LNCaP clone FGC (cell line): Measurements from ENCODE around the gene GYPE.
"Not testable (repeated sequence)": the region's sequence is repeated elsewhere in the genome, so short reads cannot be mapped to it uniquely, and the experiment has no call there.

Source experiments
- DNase-seq: peaks from one replicate; pipeline ENCODE4 v3.0.0-alpha.2; 2011; ENCODE audit warnings: low read depth
- H3K4me3 ChIP-seq: 2 replicates; pipeline ENCODE4 v1.5.1; 2011; ENCODE audit warnings: mild to moderate bottlenecking, low read depth, low read length, control low read depth
- TF ChIP-seq, protein P1 (sequence below): IDR thresholded peaks from 2 replicates; pipeline ENCODE4 v1.5.1; 2012; ENCODE audit warnings: mild to moderate bottlenecking; ENCODE audit not compliant: control insufficient read depth, insufficient read depth; ENCODE audit errors: extremely low read depth

The GYPE gene

DNA sequence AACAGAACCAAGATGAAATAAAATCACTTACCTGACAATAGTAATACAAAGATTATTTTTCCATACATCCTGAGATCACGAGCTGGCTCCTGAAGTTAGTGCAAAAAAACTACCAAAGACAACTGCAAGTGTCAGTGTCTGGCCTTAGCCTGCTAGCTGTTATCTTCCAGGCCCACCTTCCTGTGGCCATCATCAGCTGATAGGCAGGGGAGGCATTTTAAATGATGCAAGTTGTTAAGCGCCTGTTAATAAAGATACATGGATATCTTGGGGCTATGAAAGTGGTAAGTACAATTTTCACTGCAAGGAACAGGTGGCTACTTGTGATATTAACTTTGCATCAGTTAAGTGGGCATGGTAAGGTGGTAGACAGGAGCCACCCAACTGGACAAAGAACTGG lies at the start of gene GYPE:
Gene GYPE (minus strand): TSS at position 120 of the 400 bp plus-strand sequence. CDS start 52 bp downstream, at position 68.
- H3K4me3 ChIP-seq, DNase-seq: not testable (repeated sequence)

DNA sequence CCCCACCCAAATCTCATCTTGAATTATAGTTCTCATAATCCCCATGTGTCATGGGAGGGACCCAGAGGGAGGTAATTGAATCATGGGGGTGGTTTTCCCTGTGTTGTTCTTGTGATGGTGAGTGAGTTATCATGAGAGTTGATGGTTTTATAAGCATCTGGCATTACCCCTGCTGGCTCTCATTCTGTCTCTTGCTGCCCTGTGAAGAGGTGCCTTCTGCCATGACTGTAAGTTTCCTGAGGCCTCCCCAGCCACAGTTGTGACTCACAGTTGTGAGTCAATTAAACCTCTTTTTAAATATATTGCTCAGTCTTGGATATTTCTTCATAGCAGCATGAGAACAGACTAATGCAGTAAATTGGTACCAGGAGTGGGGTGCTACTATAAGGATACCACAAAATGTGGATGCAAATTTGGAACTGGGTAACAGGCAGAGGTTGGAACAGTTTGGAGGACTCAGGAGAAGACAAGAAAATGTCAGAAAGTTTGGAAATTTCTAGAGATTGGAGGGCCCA lies 46.2 kb upstream of the GYPE start:
- not testable (repeated sequence) for DNase-seq, H3K4me3 ChIP-seq

- H3K4me3 ChIP-seq, DNase-seq: not testable (repeated sequence)
Measured at GRCh38 chr4:143950967-143951366, 45.6 kb upstream of the GYPE start.

- not testable (repeated sequence) for H3K4me3 ChIP-seq, DNase-seq
Measured at GRCh38 chr4:143950185-143950584, 44.8 kb upstream of the GYPE start.

DNA sequence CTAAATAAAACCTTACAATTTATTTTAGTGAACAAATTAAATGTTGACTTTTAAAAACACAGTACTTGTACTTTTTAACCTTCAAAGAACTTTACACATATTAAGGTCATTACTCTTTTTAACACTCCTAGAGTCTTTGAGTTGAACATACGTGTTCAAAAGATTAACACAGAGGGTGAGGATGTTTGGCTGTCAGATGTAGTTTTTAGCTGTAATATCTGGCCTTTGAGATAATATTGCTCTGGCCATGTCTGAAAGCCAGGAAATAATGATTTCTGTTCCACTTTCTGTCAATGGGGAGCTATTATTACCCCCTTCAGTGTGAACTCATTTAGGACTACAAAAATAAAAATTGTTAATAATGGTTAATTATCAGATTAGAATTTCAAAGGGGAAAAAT lies 42.1 kb upstream of the GYPE start:
- not testable (repeated sequence) for H3K4me3 ChIP-seq, DNase-seq

GRCh38 chr4:143940708-143941107 lies 35.3 kb upstream of the GYPE start:
- not testable (repeated sequence) for H3K4me3 ChIP-seq, DNase-seq

- TF ChIP-seq, protein P1, sequence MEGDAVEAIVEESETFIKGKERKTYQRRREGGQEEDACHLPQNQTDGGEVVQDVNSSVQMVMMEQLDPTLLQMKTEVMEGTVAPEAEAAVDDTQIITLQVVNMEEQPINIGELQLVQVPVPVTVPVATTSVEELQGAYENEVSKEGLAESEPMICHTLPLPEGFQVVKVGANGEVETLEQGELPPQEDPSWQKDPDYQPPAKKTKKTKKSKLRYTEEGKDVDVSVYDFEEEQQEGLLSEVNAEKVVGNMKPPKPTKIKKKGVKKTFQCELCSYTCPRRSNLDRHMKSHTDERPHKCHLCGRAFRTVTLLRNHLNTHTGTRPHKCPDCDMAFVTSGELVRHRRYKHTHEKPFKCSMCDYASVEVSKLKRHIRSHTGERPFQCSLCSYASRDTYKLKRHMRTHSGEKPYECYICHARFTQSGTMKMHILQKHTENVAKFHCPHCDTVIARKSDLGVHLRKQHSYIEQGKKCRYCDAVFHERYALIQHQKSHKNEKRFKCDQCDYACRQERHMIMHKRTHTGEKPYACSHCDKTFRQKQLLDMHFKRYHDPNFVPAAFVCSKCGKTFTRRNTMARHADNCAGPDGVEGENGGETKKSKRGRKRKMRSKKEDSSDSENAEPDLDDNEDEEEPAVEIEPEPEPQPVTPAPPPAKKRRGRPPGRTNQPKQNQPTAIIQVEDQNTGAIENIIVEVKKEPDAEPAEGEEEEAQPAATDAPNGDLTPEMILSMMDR = no peak
- H3K4me3 ChIP-seq = no peak overlapping the region
- DNase-seq = no peak
Measured at GRCh38 chr4:143939528-143939927, 34.2 kb upstream of the GYPE start.

- H3K4me3 ChIP-seq, DNase-seq: not testable (repeated sequence)
Measured at GRCh38 chr4:143938890-143939289, 33.5 kb upstream of the GYPE start.

DNA sequence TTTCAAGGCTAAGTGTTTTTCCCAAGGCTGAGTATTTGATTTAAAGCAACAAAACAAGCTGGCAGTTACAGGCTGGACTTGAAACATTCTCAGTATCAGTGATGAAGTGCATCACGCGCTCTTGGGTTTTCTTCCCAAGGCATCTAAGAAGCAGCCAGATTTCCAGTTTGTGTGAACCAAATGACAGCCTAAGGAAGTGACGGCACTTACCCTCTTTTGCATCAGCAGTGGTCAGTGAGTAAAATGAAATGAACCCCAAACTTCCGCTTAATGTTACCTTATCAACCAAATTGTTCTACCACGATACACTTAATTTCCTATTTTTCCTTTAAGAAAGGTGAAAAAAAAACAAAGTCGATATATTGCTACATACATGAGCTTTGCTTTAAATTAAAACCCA lies 15.8 kb upstream of the GYPE start:
- TF ChIP-seq, protein P1 = no peak

GRCh38 chr4:143916485-143916884 lies 11.1 kb upstream of the GYPE start:
- not testable (repeated sequence) for H3K4me3 ChIP-seq, DNase-seq

More for the DNA sequence above, 15.8 kb upstream of the GYPE start:
- DNase-seq = no peak
- H3K4me3 ChIP-seq = no peak overlapping the region

DNA sequence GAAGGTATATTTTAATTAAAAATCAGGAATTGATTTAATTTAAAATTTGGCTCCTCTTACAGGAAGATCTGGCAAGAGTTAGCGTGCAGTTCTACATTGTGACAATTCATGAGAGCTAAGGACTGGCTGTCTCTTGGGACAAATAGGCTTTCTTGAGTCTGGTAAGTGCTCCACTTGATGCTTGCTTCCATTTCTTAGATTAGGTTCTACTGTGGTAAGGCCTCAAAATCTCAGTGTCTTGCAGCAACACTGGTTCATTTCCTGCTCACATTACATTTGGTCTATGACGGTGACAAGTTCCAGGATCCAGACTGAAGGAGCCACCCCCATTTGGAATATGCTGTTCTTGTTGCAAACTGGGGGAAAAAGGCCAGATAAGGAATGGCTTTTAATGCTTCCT lies 7.1 kb upstream of the GYPE start:
- DNase-seq, H3K4me3 ChIP-seq: not testable (repeated sequence)

DNA sequence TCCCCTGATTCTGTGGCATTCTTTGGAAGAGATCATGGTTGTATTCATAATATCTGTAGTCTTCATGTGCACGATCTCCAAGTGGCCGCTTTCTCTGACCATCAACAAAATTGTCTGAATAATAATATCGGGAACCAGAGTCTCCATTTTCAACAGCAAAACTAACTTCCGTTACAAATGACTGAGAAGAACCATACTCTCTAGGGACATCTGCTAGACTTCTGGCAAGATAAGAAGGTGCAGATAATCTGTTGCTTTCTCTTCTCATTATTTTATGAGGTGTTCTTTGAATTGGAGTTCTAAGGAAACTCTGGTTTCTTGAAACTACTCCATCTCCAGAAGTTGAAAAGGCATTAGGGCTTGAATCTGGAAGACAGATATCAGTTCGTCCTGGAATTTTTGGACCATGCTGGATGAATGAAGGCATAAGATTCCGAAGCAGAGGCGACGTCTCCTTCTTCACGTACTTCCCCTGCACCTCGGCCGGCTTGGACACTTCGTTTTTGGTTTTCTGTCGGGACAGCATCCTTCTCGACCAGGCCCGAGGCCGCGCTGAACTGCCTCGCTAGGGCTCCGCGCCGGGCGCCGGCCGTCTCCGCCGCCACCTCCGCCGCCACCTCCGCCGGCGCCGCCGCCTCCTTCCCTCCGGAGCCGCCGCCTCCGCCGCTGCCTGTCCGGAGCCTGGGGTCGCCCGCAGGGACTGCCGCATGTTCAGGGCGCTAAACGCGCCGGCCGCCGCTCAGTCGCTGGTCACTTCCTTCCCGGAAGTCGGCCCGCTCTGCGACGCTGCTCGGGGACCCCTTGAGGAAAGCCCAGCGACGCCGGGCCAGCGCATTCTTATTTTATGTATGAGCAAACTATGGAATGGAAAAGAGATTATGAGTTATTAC lies 6.4 kb upstream of the GYPE start:
- H3K4me3 ChIP-seq, DNase-seq: not testable (repeated sequence)

DNA sequence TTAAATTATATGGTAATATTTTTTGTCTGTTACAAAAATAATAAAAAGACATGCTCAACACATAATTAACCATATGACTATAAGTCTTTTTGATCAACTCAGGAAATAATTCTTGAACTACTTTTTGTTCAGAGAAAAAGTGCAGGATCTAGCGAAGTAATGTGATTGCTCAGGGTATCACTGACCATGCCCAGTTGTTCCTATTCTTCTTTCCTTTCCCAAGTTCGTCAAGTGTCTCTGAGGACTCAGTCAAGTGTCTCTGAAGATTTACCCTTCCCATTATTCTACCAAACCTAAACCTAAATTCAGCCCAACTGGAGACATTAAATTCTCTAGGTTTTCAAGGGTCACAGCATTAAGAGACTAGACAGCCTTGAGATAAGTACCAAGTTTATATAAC lies 5.5 kb upstream of the GYPE start:
- DNase-seq, H3K4me3 ChIP-seq: not testable (repeated sequence)
